GM21717 (cell line): ENCODE measurements around the gene TCFL5.

ENCODE experiments used
- ATAC-seq: cut with Tn5 transposase; IDR thresholded peaks from one replicate; pipeline ENCODE4 v1.9.1; 2021; ENCODE audit warnings: mild to moderate bottlenecking, moderate library complexity; ENCODE audit not compliant: unreplicated experiment

Gene TCFL5

GRCh38 chr20:62824476-62825332 lies 36.9 kb downstream of the TCFL5 start:
- no peak for ATAC-seq

DNA sequence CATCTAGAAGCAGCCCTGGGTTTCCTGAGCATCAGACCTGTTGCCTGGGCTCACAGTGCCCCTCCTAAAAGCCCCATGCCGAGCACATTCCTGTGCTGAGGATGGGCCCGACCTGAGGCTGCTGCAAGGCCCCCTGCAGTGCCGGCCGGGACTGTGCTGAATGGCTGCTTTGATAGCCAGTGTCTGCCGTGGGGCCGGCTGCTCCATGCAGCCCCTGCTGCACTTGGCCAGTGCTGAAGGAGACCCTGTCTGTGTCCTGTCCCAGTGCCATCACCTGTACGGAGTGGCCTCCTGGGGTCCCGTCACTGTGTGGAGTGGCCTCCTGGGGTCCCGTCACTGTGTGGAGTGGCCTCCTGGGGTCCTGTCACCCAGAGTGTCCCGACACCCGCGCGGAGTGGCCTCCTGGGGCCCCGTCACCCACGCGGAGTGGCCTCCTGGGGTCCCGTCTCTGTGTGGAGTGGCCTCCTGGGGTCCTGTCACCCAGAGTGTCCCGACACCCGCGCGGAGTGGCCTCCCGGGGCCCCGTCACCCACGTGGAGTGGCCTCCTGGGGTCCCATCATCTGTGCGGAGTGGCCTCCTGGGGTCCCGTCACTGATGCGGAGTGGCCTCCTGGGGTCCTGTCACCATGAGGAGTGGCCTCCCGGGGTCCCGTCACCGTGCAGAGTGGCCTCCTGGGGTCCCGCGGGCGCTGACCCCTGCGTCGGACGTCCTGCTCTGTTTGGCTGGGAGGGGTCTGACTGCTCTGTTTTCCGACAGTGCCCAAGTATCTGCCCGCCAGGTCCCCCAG lies 37.7 kb downstream of the TCFL5 start:
- ATAC-seq: no peak

DNA sequence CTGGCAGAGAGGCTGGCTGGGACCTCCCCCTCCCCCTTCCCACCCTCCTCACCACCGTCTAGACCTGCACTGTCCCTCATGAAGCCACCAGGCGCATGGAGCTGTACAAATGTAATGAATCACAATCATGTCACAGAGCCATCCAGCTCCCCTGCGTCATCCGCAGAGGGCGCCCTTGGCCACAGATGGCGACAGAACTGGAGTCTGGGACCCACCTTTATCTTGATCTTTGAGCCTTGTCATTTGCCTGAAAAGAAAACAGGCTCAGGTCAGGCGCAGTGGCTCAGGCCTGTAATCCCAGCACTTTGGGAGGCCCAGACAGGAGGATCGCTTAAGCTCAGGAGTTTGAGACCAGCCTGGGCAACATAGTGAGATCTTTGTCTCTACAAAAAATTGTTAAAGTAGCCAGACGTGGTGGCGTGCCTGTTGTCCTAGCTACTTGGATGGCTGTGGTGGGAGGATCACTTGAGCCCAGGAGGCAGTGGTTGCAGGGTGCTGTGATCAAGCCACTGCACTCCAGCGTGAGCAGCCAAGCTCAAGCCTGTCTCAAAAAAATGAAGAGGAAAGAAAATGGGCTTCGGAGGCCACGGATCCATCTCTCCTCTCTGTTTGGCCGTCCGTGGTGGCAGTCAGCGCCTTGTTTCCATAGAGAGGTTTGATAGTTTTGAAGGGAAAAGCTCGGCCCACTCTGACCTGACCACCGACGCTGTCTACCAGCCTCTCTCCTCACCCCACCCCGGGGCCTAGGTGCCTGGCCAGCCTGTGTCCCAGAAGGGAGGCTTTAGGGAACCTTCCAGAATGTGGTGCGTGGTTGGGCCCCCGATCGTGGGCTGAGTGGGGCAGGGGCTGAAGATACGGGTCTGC lies 38.6 kb downstream of the TCFL5 start:
- no peak for ATAC-seq

DNA sequence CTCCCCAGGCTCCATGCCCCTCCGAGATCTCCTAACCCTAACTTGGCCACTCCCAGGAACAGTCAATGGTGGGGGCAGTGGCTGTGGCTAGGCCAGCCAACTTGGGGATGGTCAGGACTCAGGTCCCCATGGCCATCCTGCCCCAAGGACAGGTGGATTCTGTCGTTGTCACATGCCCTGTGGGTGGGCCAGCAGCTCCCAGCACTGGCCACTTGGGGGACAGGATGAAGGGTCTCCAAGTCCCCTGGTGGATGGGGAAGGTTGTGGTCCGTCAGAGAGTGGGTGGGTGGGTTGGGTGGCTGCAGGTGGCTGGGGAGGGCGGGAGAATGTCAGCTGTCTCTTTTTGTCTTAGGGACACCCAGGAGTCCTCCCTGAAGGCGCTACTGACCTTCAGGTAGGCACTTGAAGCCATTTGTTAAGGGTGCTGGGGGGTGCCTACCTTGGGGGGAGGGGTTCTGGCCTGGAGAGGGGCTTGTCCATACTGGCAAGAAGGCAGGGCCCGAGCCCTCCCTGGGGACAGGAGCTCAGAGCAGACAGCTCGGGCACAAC lies 39.3 kb downstream of the TCFL5 start:
- ATAC-seq: no peak

DNA sequence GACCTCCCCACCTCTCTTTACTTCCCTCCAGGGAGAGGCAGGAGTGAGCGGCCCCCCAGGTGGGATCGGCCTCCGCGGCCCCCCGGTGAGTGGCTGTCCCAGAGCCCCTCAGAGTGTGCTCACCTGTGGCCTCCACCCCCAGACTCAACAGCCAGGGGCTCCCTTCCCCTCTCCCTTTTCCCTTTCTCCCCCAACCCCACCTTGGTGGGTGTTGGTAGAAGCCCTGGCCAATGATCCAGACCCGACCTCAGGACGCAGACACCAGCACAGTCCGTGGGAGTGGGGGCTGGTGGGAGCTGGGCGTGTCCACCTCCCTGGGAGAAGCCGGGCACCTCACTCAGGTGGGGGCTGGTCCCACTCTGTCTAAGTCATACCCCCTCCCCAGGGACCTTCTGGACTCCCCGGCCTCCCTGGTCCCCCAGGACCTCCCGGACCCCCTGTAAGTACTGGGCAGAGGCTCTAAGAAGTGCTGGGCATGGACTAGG lies 39.9 kb downstream of the TCFL5 start:
- no peak for ATAC-seq

- no peak for ATAC-seq
These were observed 40.5 kb downstream of the TCFL5 start for GRCh38 chr20:62820962-62821725.

GRCh38 chr20:62820208-62820961 lies 41.2 kb downstream of the TCFL5 start:
- ATAC-seq: no peak

DNA sequence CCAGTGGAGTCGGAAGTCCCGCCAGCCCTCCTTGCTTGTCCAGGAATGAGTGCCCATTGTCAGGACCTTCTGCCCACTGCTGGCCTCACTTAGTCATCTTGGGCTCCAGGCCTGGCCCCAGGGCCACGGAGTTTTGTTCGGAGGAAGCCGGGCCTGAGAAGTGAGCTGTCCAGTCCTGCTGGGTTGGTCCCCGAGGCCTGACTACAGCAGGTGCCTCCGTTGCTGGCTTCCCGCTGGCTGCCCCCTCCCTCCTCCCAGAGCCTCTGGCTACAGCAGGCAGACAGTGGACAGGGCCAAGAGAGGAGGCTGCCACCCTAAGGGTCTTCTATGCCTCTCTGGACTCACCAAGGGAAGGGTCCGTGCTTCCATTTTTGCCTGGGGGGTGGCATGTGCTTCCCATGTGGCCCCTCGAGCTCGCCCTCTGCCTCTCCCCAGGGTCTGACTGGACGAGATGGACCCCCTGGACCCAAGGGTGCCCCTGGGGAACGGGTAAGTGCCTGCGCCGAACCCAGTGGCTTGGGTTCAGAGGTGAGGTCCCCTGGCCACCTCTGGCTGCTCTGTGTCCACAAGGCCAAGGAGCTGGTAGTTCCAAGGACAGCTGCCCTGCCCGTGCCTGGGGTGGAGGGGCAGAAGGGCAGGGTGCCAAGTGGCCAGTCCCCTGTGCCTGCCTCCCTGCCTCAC lies 42.0 kb downstream of the TCFL5 start:
- no peak for ATAC-seq

DNA sequence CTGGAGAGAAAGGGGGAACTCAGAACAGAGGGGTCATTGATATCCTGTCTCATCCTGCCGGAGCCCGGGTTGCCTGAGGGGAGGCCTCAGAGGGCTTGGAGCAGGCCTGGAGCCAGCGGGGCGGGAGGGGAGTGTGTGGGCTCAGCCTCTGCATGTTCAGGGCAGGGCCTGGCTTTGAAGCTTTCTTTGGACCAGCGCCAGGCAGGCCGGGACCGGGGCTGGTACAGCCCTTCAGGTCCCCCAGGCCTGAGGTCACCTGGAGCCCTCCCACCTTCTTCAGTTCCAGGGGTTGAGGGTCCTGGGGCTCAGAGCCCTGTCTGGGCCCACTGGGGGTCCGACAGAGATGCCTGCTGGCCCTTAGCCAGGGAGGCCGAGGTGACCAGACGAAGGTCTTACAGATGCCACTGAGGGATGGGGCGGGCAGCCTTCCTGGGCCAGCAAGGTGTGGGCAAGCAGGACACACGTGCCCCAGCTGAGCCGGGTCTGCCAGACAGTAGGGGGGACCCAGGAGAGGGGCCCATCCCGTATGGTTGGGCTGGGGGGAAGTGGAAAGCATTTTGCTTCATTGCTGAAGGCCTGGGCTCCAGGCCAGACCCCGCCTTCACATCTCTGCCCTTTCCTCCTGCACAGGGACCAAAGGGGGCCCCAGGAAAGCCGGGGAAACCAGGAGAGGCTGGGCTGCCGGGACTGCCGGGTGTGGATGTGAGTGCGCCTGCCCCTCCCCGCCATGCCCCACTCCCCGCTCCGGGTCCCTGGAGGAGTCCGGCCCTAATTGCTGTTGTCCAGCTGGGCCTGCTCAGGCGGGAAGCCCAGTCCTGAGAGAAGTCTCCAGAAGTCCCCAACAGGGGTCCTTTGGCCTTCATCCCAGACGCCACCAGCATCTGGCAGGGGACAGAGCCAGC lies 42.8 kb downstream of the TCFL5 start:
- no peak for ATAC-seq

DNA sequence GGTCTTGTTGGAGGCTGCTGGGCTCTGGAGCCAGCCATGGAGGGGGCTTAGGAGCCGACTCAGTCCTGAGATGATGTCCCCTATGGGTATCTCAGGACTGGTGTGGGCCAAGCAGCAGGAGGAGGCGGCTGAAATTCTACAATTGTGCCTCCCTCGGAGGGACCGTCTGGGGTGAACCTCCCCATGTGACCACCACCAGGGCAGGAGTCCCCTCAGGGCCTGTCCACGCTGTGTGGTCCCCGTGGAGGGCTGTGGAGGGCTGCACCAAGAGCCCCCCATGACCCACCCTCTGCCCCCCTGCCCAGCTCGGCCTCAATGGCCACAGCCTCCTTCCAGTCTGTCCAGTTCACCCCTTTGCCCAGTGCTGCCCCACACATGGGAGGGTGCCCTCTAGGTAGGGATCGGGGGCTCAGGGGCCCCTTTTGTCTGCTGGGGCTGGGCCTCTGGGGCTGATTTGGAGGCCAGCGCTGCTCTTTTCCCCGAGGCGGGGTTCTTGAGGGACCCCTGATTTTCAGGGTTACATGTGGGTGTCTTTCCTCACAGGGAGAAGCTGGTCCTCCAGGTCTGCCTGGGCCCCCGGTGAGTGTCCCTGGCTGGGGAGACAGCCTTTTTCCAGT lies 43.5 kb downstream of the TCFL5 start:
- ATAC-seq: no peak

- ATAC-seq: no peak
These were observed 44.4 kb downstream of the TCFL5 start, which contains the start of gene COL9A3 for GRCh38 chr20:62816884-62817873. Gene COL9A3, plus strand, starts transcription at chr20:62817050. Its CDS starts 15 bp downstream, at chr20:62817065.

GRCh38 chr20:62816031-62816883 lies 45.4 kb downstream of the TCFL5 start:
- no peak for ATAC-seq

DNA sequence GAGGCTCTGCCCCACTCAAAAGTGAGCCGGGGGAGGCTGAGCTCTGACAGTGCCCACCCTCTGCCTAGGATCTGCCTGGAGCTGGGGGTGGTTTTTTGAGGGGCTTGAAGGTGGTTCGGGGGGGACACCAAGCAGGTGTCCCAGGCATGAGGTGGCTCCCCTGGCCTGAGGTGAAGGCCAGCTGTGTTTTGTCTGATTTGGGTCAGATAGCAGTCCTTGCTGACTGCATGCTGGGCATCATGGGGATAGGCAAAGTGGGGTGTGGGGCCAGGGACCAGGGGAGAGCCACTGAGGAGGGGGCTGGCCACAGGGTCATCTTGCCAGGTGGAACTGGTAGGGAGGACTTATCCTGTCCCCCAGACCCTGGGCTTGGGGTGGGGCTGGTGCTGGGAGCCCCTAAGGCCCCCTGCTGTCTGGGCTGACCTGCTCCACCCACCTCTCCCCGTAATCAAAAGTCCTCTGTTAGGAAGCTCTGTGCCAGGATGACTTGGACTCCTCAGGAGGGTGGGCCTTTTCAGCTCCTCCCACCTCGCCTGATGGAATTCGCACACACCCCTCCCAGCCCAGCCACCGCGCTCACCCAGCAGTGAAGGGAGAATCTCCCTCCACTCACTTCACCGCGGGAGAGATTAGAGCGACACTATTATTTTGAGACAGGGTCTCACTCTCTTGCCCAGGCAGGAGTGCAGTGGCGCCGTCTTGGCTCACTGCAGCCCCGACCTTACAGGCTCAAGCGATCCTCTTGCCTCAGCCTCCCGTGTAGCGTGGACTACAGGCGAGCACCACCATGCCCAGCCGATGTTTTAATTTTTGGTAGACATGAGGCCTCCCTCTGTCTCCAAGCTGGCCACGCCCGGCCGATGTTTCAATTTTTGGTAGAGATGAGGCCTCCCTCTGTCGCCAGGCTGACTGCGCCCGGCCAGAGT lies 46.3 kb downstream of the TCFL5 start:
- no peak for ATAC-seq

GRCh38 chr20:62814709-62815065 lies 46.9 kb downstream of the TCFL5 start:
- ATAC-seq: no peak
